ENCODE data around the gene KLHL7.
"Not testable (repeated sequence)": the region's sequence is repeated elsewhere in the genome, so short reads cannot be mapped to it uniquely, and the experiment has no call there.

The KLHL7 gene

GRCh38 chr7:23185980-23186379, 80.4 kb downstream of the KLHL7 start:
- TF ChIP-seq, protein P1, sequence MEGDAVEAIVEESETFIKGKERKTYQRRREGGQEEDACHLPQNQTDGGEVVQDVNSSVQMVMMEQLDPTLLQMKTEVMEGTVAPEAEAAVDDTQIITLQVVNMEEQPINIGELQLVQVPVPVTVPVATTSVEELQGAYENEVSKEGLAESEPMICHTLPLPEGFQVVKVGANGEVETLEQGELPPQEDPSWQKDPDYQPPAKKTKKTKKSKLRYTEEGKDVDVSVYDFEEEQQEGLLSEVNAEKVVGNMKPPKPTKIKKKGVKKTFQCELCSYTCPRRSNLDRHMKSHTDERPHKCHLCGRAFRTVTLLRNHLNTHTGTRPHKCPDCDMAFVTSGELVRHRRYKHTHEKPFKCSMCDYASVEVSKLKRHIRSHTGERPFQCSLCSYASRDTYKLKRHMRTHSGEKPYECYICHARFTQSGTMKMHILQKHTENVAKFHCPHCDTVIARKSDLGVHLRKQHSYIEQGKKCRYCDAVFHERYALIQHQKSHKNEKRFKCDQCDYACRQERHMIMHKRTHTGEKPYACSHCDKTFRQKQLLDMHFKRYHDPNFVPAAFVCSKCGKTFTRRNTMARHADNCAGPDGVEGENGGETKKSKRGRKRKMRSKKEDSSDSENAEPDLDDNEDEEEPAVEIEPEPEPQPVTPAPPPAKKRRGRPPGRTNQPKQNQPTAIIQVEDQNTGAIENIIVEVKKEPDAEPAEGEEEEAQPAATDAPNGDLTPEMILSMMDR (IDR thresholded peaks at IDR 0.05; ENCODE audit: poor library complexity, severe bottlenecking) = no peak
- Histone ChIP-seq H3K27ac (ENCODE audit: poor library complexity, severe bottlenecking) (no peak overlapping the region), H3K4me1 (ENCODE audit: insufficient read depth, poor library complexity, severe bottlenecking) (peaks cover 16% of the 10 kb centered on the region), H3K36me3 (ENCODE audit: low read depth) (peaks cover 69% of the 10 kb centered on the region), H3K27me3 (ENCODE audit: insufficient read depth, poor library complexity, severe bottlenecking) (no peaks in the 10 kb centered on the region), H3K9me3 (ENCODE audit: severe bottlenecking) (no peaks in the 10 kb centered on the region), H3K4me3 (ENCODE audit: severe bottlenecking) (no peak overlapping the region)
- ATAC-seq (ENCODE audit: low read depth) = no peak
- no peak for DNase-seq (ENCODE audit: low spot score)

DNA sequence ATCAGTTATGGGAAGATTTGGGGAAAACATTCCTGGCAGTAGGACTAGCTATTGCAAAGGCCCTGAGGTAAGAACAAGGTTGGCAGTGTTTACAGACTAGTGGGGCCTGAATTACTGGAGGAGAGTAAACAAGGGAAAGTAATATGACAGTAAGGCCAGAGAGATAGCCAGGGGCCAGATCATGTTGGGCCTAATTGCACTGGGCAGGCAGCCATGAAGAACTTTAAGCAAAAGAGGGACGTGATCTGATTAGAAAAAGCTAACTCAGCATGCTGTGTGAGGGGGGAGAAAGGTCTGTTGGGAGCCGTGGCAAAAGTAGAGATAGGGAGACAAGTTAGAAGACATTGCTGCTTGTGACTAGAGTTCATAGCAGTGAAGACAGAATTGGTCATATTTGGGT, 85.4 kb downstream of the KLHL7 start:
- H3K4me1 ChIP-seq (ENCODE audit: insufficient read depth, poor library complexity, severe bottlenecking) = no peaks in the 10 kb centered on the region
- DNase-seq (ENCODE audit: low spot score) (no peak), ATAC-seq (ENCODE audit: low read depth) (no peak)
- H3K4me3 ChIP-seq (ENCODE audit: severe bottlenecking) = no peak overlapping the region
- peaks cover 66% of the 10 kb centered on the region for H3K36me3 ChIP-seq (ENCODE audit: low read depth)
- H3K27me3 ChIP-seq (ENCODE audit: insufficient read depth, poor library complexity, severe bottlenecking) = no peaks in the 10 kb centered on the region
- H3K27ac ChIP-seq (ENCODE audit: poor library complexity, severe bottlenecking) = no peak overlapping the region
- no peaks in the 10 kb centered on the region for H3K9me3 ChIP-seq (ENCODE audit: severe bottlenecking)
- TF ChIP-seq, protein P1 (IDR thresholded peaks at IDR 0.05; ENCODE audit: poor library complexity, severe bottlenecking) = no peak

GRCh38 chr7:23193650-23194227, 88.2 kb downstream of the KLHL7 start:
- not testable (repeated sequence) for H3K4me1 ChIP-seq (ENCODE audit: insufficient read depth, poor library complexity, severe bottlenecking); H3K4me3 ChIP-seq (ENCODE audit: severe bottlenecking); H3K9me3 ChIP-seq (ENCODE audit: severe bottlenecking); ATAC-seq (ENCODE audit: low read depth); H3K27ac ChIP-seq (ENCODE audit: poor library complexity, severe bottlenecking); H3K27me3 ChIP-seq (ENCODE audit: insufficient read depth, poor library complexity, severe bottlenecking); DNase-seq (ENCODE audit: low spot score)
- peaks cover 60% of the 10 kb centered on the region for H3K36me3 ChIP-seq (ENCODE audit: low read depth)

DNA sequence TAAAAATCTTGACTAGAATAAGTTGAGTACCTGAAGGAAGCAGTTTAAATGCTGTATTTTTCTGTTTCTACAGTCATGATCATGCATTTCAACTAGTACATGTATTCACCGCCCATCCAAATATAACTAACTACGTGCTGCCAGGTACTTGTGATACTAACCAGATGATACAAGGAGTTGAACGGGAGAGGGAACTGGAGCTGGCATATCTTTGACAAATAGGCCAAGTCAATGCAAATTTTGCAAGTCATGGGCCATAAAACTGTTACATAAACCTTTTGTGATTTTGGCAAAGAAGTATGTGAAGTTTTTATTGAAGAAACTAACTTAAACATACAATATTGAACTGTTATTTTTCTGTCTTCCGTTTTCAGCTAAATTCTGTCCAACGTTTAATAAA, 90.7 kb downstream of the KLHL7 start:
- H3K27me3 ChIP-seq (ENCODE audit: insufficient read depth, poor library complexity, severe bottlenecking) = no peaks in the 10 kb centered on the region
- H3K27ac ChIP-seq (ENCODE audit: poor library complexity, severe bottlenecking) = no peak overlapping the region
- DNase-seq (ENCODE audit: low spot score) (no peak), ATAC-seq (ENCODE audit: low read depth) (no peak)
- no peaks in the 10 kb centered on the region for H3K9me3 ChIP-seq (ENCODE audit: severe bottlenecking)
- peaks cover 63% of the 10 kb centered on the region for H3K36me3 ChIP-seq (ENCODE audit: low read depth)
- TF ChIP-seq, protein P1 (IDR thresholded peaks at IDR 0.05; ENCODE audit: poor library complexity, severe bottlenecking) = no peak
- no peaks in the 10 kb centered on the region for H3K4me1 ChIP-seq (ENCODE audit: insufficient read depth, poor library complexity, severe bottlenecking)
- no peak overlapping the region for H3K4me3 ChIP-seq (ENCODE audit: severe bottlenecking)

- not testable (repeated sequence) for H3K27me3 ChIP-seq (ENCODE audit: insufficient read depth, poor library complexity, severe bottlenecking); H3K27ac ChIP-seq (ENCODE audit: poor library complexity, severe bottlenecking); H3K4me1 ChIP-seq (ENCODE audit: insufficient read depth, poor library complexity, severe bottlenecking); DNase-seq (ENCODE audit: low spot score); H3K9me3 ChIP-seq (ENCODE audit: severe bottlenecking); H3K4me3 ChIP-seq (ENCODE audit: severe bottlenecking); ATAC-seq (ENCODE audit: low read depth)
- peaks cover 59% of the 10 kb centered on the region for H3K36me3 ChIP-seq (ENCODE audit: low read depth)
Measured at GRCh38 chr7:23197745-23198144, 92.2 kb downstream of the KLHL7 start.

DNA sequence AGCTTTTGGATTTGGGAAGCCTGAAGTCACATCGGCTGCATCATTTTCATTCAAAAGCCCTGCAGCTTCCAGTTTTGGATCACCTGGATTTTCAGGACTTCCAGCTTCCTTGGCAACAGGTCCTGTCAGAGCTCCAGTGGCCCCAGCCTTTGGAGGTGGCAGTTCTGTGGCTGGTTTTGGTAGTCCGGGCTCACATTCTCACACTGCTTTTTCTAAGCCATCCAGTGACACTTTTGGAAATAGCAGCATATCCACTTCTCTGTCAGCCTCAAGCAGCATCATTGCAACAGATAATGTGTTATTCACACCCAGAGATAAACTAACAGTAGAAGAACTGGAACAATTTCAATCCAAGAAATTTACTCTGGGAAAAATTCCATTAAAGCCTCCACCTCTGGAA, 94.7 kb downstream of the KLHL7 start:
- TF ChIP-seq, protein P1 (IDR thresholded peaks at IDR 0.05; ENCODE audit: poor library complexity, severe bottlenecking) = no peak
- Histone ChIP-seq H3K36me3 (ENCODE audit: low read depth) (peaks cover 53% of the 10 kb centered on the region), H3K4me1 (ENCODE audit: insufficient read depth, poor library complexity, severe bottlenecking) (no peaks in the 10 kb centered on the region), H3K27me3 (ENCODE audit: insufficient read depth, poor library complexity, severe bottlenecking) (no peaks in the 10 kb centered on the region), H3K4me3 (ENCODE audit: severe bottlenecking) (no peak overlapping the region), H3K27ac (ENCODE audit: poor library complexity, severe bottlenecking) (no peak overlapping the region), H3K9me3 (ENCODE audit: severe bottlenecking) (no peaks in the 10 kb centered on the region)
- ATAC-seq (ENCODE audit: low read depth) (no peak), DNase-seq (ENCODE audit: low spot score) (no peak)
